Naive thymus-derived CD4-positive, alpha-beta T cell (primary cell): ENCODE results near the gene GPC6. TPM values are rescaled to one million over a fixed set of nuclear protein-coding genes. Genes with fewer than 3 reads are reported as not detected.

ENCODE experiments used
- ATAC-seq: fragments of 150-1000 bp; cut with Tn5 transposase; 2 replicates; pipeline ENCODE4 v1.10.0; 2021; ENCODE audit warnings: mild to moderate bottlenecking, moderate library complexity
- CTCF ChIA-PET: fragments of 350-600 bp; sonication (Branson Sonifier 250); formaldehyde crosslinking; loops from one replicate; lab custom pipeline; 2021; ENCODE audit warnings: antibody characterized with exemption; lab: Charles Lee
- POLR2A ChIA-PET: fragments of 350-600 bp; sonication (Branson Sonifier 250); formaldehyde crosslinking; loops from one replicate; lab custom pipeline; 2021; ENCODE audit warnings: antibody characterized with exemption, inconsistent platforms; lab: Charles Lee
- DNase-seq, 9 donors: peaks; one replicate each; pipeline versions ENCODE4 v3.0.0 to v3.0.0-alpha.2; 2020 to 2022; ENCODE audit warnings: mixed read lengths in 1 of 9
- H3K27ac ChIP-seq: one replicate; pipeline ENCODE4 v1.7.0; 2013; ENCODE audit warnings: mild to moderate bottlenecking, low read depth, low read length, moderate library complexity
- H3K27me3 ChIP-seq, 2 donors: one replicate each; pipeline ENCODE4 v1.7.0; 2013; ENCODE audit warnings: low read length in 2 of 2, mild to moderate bottlenecking in 2 of 2, moderate library complexity in 2 of 2; ENCODE audit not compliant: control insufficient read depth in 2 of 2, insufficient read depth in 2 of 2
- H3K36me3 ChIP-seq, 3 experiments: 1 replicate in 2 of 3; 2 replicates in 1 of 3; pipeline ENCODE4 v1.7.0; 2013; ENCODE audit warnings: low read length in 3 of 3, mild to moderate bottlenecking in 3 of 3, moderate library complexity in 1 of 3; ENCODE audit not compliant: insufficient read depth in 3 of 3, control insufficient read depth in 2 of 3
- H3K4me1 ChIP-seq, 2 donors: one replicate each; pipeline ENCODE4 v1.7.0; 2013; ENCODE audit warnings: low read length in 2 of 2, mild to moderate bottlenecking in 2 of 2, moderate library complexity in 1 of 2; ENCODE audit not compliant: control insufficient read depth in 2 of 2, insufficient read depth in 2 of 2
- H3K4me3 ChIP-seq: 2 replicates; pipeline ENCODE4 v1.7.0; 2013; ENCODE audit warnings: mild to moderate bottlenecking, low read length
- H3K9me3 ChIP-seq, 3 experiments: 1 replicate in 2 of 3; 2 replicates in 1 of 3; pipeline ENCODE4 v1.7.0; 2013; ENCODE audit warnings: low read length in 3 of 3; ENCODE audit not compliant: control insufficient read depth in 2 of 3
- H3K27ac Mint-ChIP-seq, 9 donors: one replicate each; pipeline ENCODE4 v1.8.0; 2020 to 2022; ENCODE audit warnings: mixed read lengths in 9 of 9, mild to moderate bottlenecking in 8 of 9, moderate library complexity in 5 of 9, inconsistent platforms in 2 of 9
- H3K27me3 Mint-ChIP-seq, 5 donors: one replicate each; pipeline ENCODE4 v1.8.0; 2021 to 2022; ENCODE audit warnings: mixed read lengths in 5 of 5, mild to moderate bottlenecking in 1 of 5
- H3K36me3 Mint-ChIP-seq, 5 donors: one replicate each; pipeline ENCODE4 v1.8.0; 2020 to 2022; ENCODE audit warnings: mixed read lengths in 5 of 5, mild to moderate bottlenecking in 3 of 5, inconsistent platforms in 1 of 5
- H3K4me1 Mint-ChIP-seq, 7 donors: one replicate each; pipeline ENCODE4 v1.8.0; 2020 to 2022; ENCODE audit warnings: mixed read lengths in 7 of 7, mild to moderate bottlenecking in 3 of 7, inconsistent platforms in 1 of 7
- H3K4me3 Mint-ChIP-seq, 10 donors: one replicate each; pipeline ENCODE4 v1.8.0; 2020 to 2022; ENCODE audit warnings: mild to moderate bottlenecking in 10 of 10, mixed read lengths in 10 of 10, moderate library complexity in 6 of 10, inconsistent platforms in 2 of 10
- H3K9me3 Mint-ChIP-seq, 11 donors: one replicate each; pipeline ENCODE4 v1.8.0; 2020 to 2022; ENCODE audit warnings: mixed read lengths in 11 of 11, mild to moderate bottlenecking in 4 of 11, inconsistent platforms in 1 of 11, moderate library complexity in 1 of 11
- intact Hi-C, 2 donors: fragments of 100-400 bp; cut with micrococcal nuclease; formaldehyde crosslinking; loops; one replicate each; pipeline ENCODE4 v1.15.1; 2023
- polyA plus RNA-seq, 2 donors: library from polyadenylated mRNA; unstranded; fragments of 300-500 nt; fragmentation: Illumina TruSeq; gene quantifications; one replicate each; pipeline ENCODE4 v1.2.3, GENCODE V29; 2021
- total RNA-seq, 6 experiments: library from RNA in 5 of 6; stranded (reverse) in 5 of 6; gene quantifications; 1 replicate in 5 of 6; 2 replicates in 1 of 6; pipeline ENCODE4 v1.2.3 and lab custom pipeline; 2021 to 2026

The GPC6 gene
- total and polyA plus RNA-seq, 7 experiments from 2014 or later, result not detected

DNA sequence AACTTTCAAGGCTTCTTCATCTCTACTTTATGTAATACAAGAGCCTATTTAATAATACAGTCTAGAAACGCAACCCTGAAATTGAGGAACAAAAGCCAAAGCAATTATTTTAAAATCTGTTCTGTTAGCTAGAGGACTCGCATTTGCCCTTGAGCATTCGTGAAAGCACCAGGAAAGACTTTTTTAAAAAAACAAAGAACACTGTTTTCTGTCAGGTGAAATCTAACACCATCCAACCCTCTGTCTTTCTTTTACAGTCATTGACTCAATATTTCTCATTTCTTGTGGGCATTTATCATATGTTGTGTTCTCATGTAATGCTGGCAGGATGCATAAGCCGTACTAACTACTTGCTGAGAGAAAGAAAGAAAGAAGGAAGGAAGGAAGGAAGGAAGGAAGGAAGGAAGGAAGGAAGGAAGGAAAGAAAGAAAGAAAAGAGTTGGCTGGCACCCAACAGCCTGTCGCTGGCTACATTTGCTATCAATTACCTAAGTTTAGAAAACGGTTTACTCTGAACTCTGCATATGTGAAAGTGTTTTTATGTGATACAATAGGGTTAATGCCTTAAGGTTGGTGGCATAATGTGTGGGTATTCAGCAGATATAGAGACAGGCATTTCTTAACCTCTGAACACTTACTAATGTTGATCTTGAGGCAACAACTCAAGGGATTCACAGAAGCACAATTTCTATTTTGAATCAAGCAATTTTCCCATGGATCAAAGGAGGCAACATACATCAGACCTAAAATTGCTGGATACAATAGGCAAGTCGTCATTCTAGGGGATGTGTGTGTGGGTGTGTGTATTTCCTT is 807.4 kb downstream of the GPC6 start:
- H3K4me1 Mint-ChIP-seq, result no peaks in the 10 kb centered on the region
- H3K27me3 Mint-ChIP-seq, result peaks cover 0 to 20% (median 5%) of the 10 kb centered on the region in 5 donors

DNA sequence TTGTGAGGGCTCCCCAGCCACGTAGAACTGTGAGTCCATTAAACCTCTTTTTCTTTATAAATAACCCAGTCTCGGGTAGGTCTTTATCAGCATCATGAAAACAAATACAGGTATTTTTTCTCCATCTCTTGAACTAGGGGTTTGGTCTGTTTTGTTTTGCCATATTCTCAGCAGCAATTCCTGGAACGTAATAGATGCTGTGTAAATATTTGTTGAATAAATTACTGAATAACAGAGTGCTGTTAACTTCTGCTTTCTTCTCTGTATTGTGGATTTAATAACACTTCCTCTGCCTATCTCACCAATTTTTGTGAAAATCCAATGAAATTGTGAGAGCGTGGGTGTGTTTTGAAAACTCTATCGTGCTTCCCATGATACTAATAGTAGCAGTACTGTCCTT is 823.4 kb downstream of the GPC6 start:
- Histone ChIP-seq H3K4me1 (no peaks in the 10 kb centered on the region), H3K27me3 (no peaks in the 10 kb centered on the region), H3K27ac (no peak overlapping the region), H3K4me3 (no peak overlapping the region), H3K9me3 (no peaks in the 10 kb centered on the region), H3K36me3 (no peaks in the 10 kb centered on the region)
- intact Hi-C loops, result no loop called here
- Mint-ChIP-seq H3K9me3 (no peaks in the 10 kb centered on the region), H3K27me3 (peaks cover 0 to 26% (median 19%) of the 10 kb centered on the region in 5 donors), H3K4me1 (no peaks in the 10 kb centered on the region), H3K4me3 (no peak overlapping the region), H3K36me3 (no peaks in the 10 kb centered on the region), H3K27ac (no peak overlapping the region)
- POLR2A ChIA-PET, result no interaction called here
- DNase-seq (no peak), ATAC-seq (no peak)
- CTCF ChIA-PET, result no interaction called here

More for the DNA sequence above, 807.4 kb downstream of the GPC6 start:
- Histone ChIP-seq H3K27me3 (no peaks in the 10 kb centered on the region), H3K36me3 (no peaks in the 10 kb centered on the region), H3K9me3 (no peaks in the 10 kb centered on the region), H3K4me3 (no peak overlapping the region), H3K4me1 (no peaks in the 10 kb centered on the region), H3K27ac (no peak overlapping the region)
- no peak for DNase-seq
- no peaks in the 10 kb centered on the region for H3K36me3 Mint-ChIP-seq
- POLR2A ChIA-PET, result no interaction called here
- ATAC-seq, result no peak
- H3K27ac Mint-ChIP-seq, result no peak overlapping the region
- H3K9me3 Mint-ChIP-seq, result peaks cover 0 to 2% (median 0%) of the 10 kb centered on the region in 11 donors
- intact Hi-C loops, result no loop called here
- CTCF ChIA-PET, result no interaction called here
- H3K4me3 Mint-ChIP-seq, result no peak overlapping the region

DNA sequence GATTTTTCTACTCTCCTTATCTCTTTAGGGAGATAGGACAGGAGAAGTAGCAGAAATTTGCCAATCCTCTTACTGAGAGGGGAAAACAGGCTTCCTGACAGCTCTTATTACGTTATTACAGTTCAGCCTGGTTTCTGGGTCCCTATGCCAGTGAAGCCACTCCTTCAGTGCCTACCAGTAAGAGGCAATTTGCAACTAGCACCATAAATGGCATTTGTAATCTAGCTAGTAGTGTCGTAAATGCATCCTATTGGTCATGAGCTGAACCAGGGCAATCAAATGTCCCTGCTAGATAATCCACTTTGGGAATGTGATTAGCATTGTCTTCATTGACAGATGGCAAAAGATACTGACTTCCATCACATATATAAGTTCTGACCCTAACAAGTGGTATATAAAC is 824.1 kb downstream of the GPC6 start:
- intact Hi-C loops, result no loop called here
- CTCF ChIA-PET, result no interaction called here
- H3K4me1 Mint-ChIP-seq, result no peaks in the 10 kb centered on the region

DNA sequence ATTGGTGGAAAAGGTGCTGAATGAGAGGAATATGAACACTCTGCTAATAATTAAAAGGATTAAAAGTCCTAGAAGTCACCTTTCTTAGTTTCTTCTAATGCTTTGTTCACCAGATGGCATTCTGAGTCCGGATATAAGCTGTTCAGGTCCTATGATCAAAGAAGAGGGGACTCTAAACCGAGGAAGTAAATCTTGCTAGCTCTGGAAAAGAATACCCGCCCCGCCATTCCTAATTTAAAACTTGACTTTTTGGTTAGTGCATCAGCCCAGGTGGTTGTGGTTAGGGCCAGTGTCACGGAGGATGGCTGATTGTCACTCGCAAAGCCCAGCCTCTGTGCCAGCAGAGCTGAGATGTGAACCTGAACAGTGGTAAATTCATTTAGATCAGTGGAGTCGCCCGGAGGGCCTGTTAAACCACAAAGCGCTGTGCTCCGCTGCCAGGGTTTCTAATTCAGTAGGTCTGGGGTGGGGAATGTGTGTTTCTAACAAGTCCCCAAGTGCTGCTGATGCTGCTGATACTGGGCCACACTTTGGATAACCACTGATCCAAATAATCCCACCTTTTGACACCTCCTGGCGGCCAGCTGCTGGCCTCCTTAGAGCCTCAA is 827.5 kb downstream of the GPC6 start:
- ATAC-seq (no peak), DNase-seq (no peak)
- Histone ChIP-seq H3K27me3 (no peaks in the 10 kb centered on the region), H3K27ac (no peak overlapping the region), H3K4me1 (no peaks in the 10 kb centered on the region), H3K36me3 (no peaks in the 10 kb centered on the region), H3K9me3 (no peaks in the 10 kb centered on the region), H3K4me3 (no peak overlapping the region)
- Mint-ChIP-seq H3K9me3 (no peaks in the 10 kb centered on the region), H3K36me3 (no peaks in the 10 kb centered on the region), H3K4me3 (no peak overlapping the region), H3K27ac (no peak overlapping the region), H3K4me1 (no peaks in the 10 kb centered on the region), H3K27me3 (peaks cover 0 to 19% (median 11%) of the 10 kb centered on the region in 5 donors)
- intact Hi-C loops, result loop anchor here in 1 of 2 donors (2.0 kb wide), 1 partner anchor 291 kb away; no protein-coding TSS in a partner anchor
- POLR2A ChIA-PET, result no interaction called here
- CTCF ChIA-PET, result interaction anchor here (1.4 kb wide), 1 partner anchor 291 kb away, joined by 4 read pairs; no protein-coding TSS in a partner anchor

More for the DNA sequence above, 824.1 kb downstream of the GPC6 start:
- H3K4me1 ChIP-seq, result no peaks in the 10 kb centered on the region
- no peaks in the 10 kb centered on the region for H3K9me3 ChIP-seq
- H3K27me3 ChIP-seq, result no peaks in the 10 kb centered on the region
- peaks cover 0 to 26% (median 19%) of the 10 kb centered on the region in 5 donors for H3K27me3 Mint-ChIP-seq
- H3K27ac Mint-ChIP-seq, result no peak overlapping the region
- DNase-seq (no peak), ATAC-seq (no peak)
- POLR2A ChIA-PET, result no interaction called here
- no peak overlapping the region for H3K4me3 ChIP-seq
- H3K4me3 Mint-ChIP-seq, result no peak overlapping the region
- no peaks in the 10 kb centered on the region for H3K36me3 ChIP-seq
- no peaks in the 10 kb centered on the region for H3K36me3 Mint-ChIP-seq
- H3K27ac ChIP-seq, result no peak overlapping the region
- H3K9me3 Mint-ChIP-seq, result no peaks in the 10 kb centered on the region

DNA sequence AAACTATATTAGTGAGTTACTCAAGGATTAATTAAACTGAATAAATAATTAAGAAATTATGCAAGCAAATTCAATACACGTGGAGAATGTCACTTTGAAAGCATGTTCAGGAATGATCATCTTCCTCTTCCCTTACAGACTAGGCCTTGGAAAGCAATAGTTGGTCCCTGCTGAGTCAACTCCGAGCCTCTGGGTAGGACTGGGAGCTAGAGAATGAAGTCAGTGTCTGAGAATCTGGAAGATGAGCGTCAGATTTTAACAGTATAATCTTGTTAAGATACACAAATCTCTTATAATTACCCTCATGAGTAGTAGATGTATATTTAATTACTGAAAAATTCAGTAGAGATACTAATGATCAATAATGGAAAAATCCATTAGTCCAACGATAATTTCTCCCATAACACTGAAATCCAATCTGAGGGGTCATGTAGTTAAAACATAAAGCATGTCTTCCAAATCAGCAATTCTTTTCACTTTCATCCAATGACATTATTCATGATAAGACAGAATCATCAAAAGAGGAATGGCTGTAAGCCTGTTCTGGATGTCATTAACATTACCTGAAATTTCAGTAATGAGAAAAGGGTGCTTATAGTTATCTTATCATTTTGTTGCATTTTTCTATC is 829.9 kb downstream of the GPC6 start:
- ATAC-seq (no peak), DNase-seq (no peak)
- no peaks in the 10 kb centered on the region for H3K36me3 ChIP-seq
- H3K27ac ChIP-seq, result no peak overlapping the region
- no peaks in the 10 kb centered on the region for H3K9me3 ChIP-seq
- POLR2A ChIA-PET, result no interaction called here
- no peaks in the 10 kb centered on the region for H3K4me1 ChIP-seq
- intact Hi-C loops, result no loop called here
- Mint-ChIP-seq H3K27ac (no peak overlapping the region), H3K27me3 (peaks cover 0 to 14% (median 6%) of the 10 kb centered on the region in 5 donors), H3K36me3 (no peaks in the 10 kb centered on the region), H3K4me3 (no peak overlapping the region), H3K9me3 (no peaks in the 10 kb centered on the region), H3K4me1 (no peaks in the 10 kb centered on the region)
- no peaks in the 10 kb centered on the region for H3K27me3 ChIP-seq
- CTCF ChIA-PET, result no interaction called here
- H3K4me3 ChIP-seq, result no peak overlapping the region

DNA sequence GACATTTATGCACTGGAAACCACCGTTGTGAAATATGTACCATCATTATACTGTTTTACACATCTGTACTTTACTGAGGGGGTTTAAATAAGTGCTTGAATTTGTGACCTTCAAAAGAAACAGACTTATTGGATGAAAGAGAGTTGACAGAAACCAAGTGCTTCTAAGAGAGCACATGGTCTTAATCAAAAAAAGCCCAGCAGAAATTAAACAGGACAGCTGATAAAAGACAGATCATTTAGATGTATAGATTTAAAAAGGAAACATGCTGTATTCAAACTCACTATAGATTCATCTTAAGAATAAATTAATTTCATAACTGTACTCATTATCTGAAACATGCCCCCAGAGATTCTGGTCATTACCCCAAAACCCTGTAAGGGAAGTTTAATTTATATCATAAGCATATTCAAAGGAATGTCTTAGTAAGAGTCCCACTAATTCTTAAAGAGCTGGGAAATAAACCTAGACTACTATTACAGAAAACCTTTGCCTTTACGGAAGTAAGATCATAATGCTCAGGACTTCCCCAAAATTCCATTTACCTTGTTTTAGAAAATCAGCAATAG is 831.1 kb downstream of the GPC6 start:
- Mint-ChIP-seq H3K9me3 (no peaks in the 10 kb centered on the region), H3K4me3 (no peak overlapping the region), H3K4me1 (no peaks in the 10 kb centered on the region), H3K27me3 (peaks cover 0 to 8% (median 3%) of the 10 kb centered on the region in 5 donors), H3K36me3 (no peaks in the 10 kb centered on the region), H3K27ac (no peak overlapping the region)
- intact Hi-C loops, result no loop called here
- POLR2A ChIA-PET, result no interaction called here
- CTCF ChIA-PET, result no interaction called here
- Histone ChIP-seq H3K36me3 (no peaks in the 10 kb centered on the region), H3K27me3 (no peaks in the 10 kb centered on the region), H3K9me3 (no peaks in the 10 kb centered on the region), H3K4me1 (no peaks in the 10 kb centered on the region), H3K4me3 (no peak overlapping the region), H3K27ac (no peak overlapping the region)
- no peak for DNase-seq
- no peak for ATAC-seq
